Measurements from ENCODE around the gene FHL3.

Gene FHL3

GRCh38 chr1:38027201-38028104 is 22.1 kb upstream of the FHL3 start:
- Histone ChIP-seq H3K9ac (ENCODE audit: low read depth, low read length) (no peak overlapping the region), H3K36me3 (ENCODE audit: insufficient read depth, low read length) (peaks cover 12% of the 10 kb centered on the region), H3K9me3 (ENCODE audit: control insufficient read depth, insufficient read depth, low read length) (no peaks in the 10 kb centered on the region), H3K4me1 (ENCODE audit: insufficient read depth, low read length) (peaks cover 35% of the 10 kb centered on the region)

GRCh38 chr1:38026592-38027200 is 21.4 kb upstream of the FHL3 start:
- H3K4me1 ChIP-seq (ENCODE audit: insufficient read depth, low read length), result peaks cover 35% of the 10 kb centered on the region

GRCh38 chr1:38025664-38026063 is 20.4 kb upstream of the FHL3 start:
- H3K4me1 ChIP-seq (ENCODE audit: insufficient read depth, low read length), result peaks cover 34% of the 10 kb centered on the region
- no peaks in the 10 kb centered on the region for H3K9me3 ChIP-seq (ENCODE audit: control insufficient read depth, insufficient read depth, low read length)
- H3K36me3 ChIP-seq (ENCODE audit: insufficient read depth, low read length), result peaks cover 20% of the 10 kb centered on the region
- H3K9ac ChIP-seq (ENCODE audit: low read depth, low read length), result no peak overlapping the region

More at GRCh38 chr1:38026592-38027200, 21.4 kb upstream of the FHL3 start:
- H3K9me3 ChIP-seq (ENCODE audit: control insufficient read depth, insufficient read depth, low read length), result no peaks in the 10 kb centered on the region
- peaks cover 17% of the 10 kb centered on the region for H3K36me3 ChIP-seq (ENCODE audit: insufficient read depth, low read length)
- H3K9ac ChIP-seq (ENCODE audit: low read depth, low read length), result no peak overlapping the region

GRCh38 chr1:38025233-38025632 is 19.9 kb upstream of the FHL3 start:
- Histone ChIP-seq H3K9ac (ENCODE audit: low read depth, low read length) (no peak overlapping the region), H3K9me3 (ENCODE audit: control insufficient read depth, insufficient read depth, low read length) (no peaks in the 10 kb centered on the region), H3K36me3 (ENCODE audit: insufficient read depth, low read length) (peaks cover 25% of the 10 kb centered on the region), H3K4me1 (ENCODE audit: insufficient read depth, low read length) (peaks cover 29% of the 10 kb centered on the region)

GRCh38 chr1:38022810-38023209 is 17.5 kb upstream of the FHL3 start:
- Histone ChIP-seq H3K9ac (ENCODE audit: low read depth, low read length) (no peak overlapping the region), H3K36me3 (ENCODE audit: insufficient read depth, low read length) (peaks cover 25% of the 10 kb centered on the region), H3K4me1 (ENCODE audit: insufficient read depth, low read length) (peaks cover 11% of the 10 kb centered on the region), H3K9me3 (ENCODE audit: control insufficient read depth, insufficient read depth, low read length) (no peaks in the 10 kb centered on the region)

- H3K9ac ChIP-seq (ENCODE audit: low read depth, low read length), result no peak overlapping the region
- H3K36me3 ChIP-seq (ENCODE audit: insufficient read depth, low read length), result peaks cover 25% of the 10 kb centered on the region
- H3K4me1 ChIP-seq (ENCODE audit: insufficient read depth, low read length), result peaks cover 3% of the 10 kb centered on the region; the same call in 1 of the 2 replicates
- H3K9me3 ChIP-seq (ENCODE audit: control insufficient read depth, insufficient read depth, low read length), result no peaks in the 10 kb centered on the region
Observed at GRCh38 chr1:38021969-38022368, 16.7 kb upstream of the FHL3 start.

- peaks cover 25% of the 10 kb centered on the region for H3K36me3 ChIP-seq (ENCODE audit: insufficient read depth, low read length)
- no peaks in the 10 kb centered on the region for H3K4me1 ChIP-seq (ENCODE audit: insufficient read depth, low read length)
- H3K9ac ChIP-seq (ENCODE audit: low read depth, low read length), result no peak overlapping the region
Observed at GRCh38 chr1:38020396-38020795, 15.1 kb upstream of the FHL3 start.

GRCh38 chr1:38018864-38019343 is 13.6 kb upstream of the FHL3 start:
- no peak overlapping the region for H3K9ac ChIP-seq (ENCODE audit: low read depth, low read length)
- no peaks in the 10 kb centered on the region for H3K4me1 ChIP-seq (ENCODE audit: insufficient read depth, low read length)
- H3K9me3 ChIP-seq (ENCODE audit: control insufficient read depth, insufficient read depth, low read length), result no peaks in the 10 kb centered on the region
- H3K36me3 ChIP-seq (ENCODE audit: insufficient read depth, low read length), result peaks cover 18% of the 10 kb centered on the region

More at GRCh38 chr1:38020396-38020795, 15.1 kb upstream of the FHL3 start:
- H3K9me3 ChIP-seq (ENCODE audit: control insufficient read depth, insufficient read depth, low read length), result no peaks in the 10 kb centered on the region

- H3K36me3 ChIP-seq (ENCODE audit: insufficient read depth, low read length), result peaks cover 6% of the 10 kb centered on the region
- H3K9me3 ChIP-seq (ENCODE audit: control insufficient read depth, insufficient read depth, low read length), result no peaks in the 10 kb centered on the region
- H3K4me1 ChIP-seq (ENCODE audit: insufficient read depth, low read length), result no peaks in the 10 kb centered on the region
- H3K9ac ChIP-seq (ENCODE audit: low read depth, low read length), result no peak overlapping the region
Observed at GRCh38 chr1:38015978-38016725, 10.8 kb upstream of the FHL3 start.

- Histone ChIP-seq H3K9me3 (ENCODE audit: control insufficient read depth, insufficient read depth, low read length) (no peaks in the 10 kb centered on the region), H3K4me1 (ENCODE audit: insufficient read depth, low read length) (no peaks in the 10 kb centered on the region), H3K36me3 (ENCODE audit: insufficient read depth, low read length) (no peaks in the 10 kb centered on the region; the same call in 1 of the 2 replicates), H3K9ac (ENCODE audit: low read depth, low read length) (no peak overlapping the region)
Observed at GRCh38 chr1:38014724-38015424, 9.6 kb upstream of the FHL3 start.

- Histone ChIP-seq H3K9ac (ENCODE audit: low read depth, low read length) (no peak overlapping the region), H3K9me3 (ENCODE audit: control insufficient read depth, insufficient read depth, low read length) (no peaks in the 10 kb centered on the region), H3K4me1 (ENCODE audit: insufficient read depth, low read length) (peaks cover 3% of the 10 kb centered on the region; the same call in 1 of the 2 replicates), H3K36me3 (ENCODE audit: insufficient read depth, low read length) (no peaks in the 10 kb centered on the region; the same call in 1 of the 2 replicates)
Observed at GRCh38 chr1:38014171-38014570, 8.9 kb upstream of the FHL3 start.

GRCh38 chr1:38013227-38013622 is 7.9 kb upstream of the FHL3 start:
- H3K4me1 ChIP-seq (ENCODE audit: insufficient read depth, low read length), result peaks cover 8% of the 10 kb centered on the region; the same call in 1 of the 2 replicates
- no peaks in the 10 kb centered on the region for H3K9me3 ChIP-seq (ENCODE audit: control insufficient read depth, insufficient read depth, low read length)
- H3K9ac ChIP-seq (ENCODE audit: low read depth, low read length), result peak overlapping the region; percentile 67
- no peaks in the 10 kb centered on the region; the same call in 1 of the 2 replicates for H3K36me3 ChIP-seq (ENCODE audit: insufficient read depth, low read length)

- Histone ChIP-seq H3K9ac (ENCODE audit: low read depth, low read length) (peak within 1 kb of the TSS; percentile 67), H3K4me1 (ENCODE audit: insufficient read depth, low read length) (peaks cover 8% of the 10 kb centered on the region; the same call in 1 of the 2 replicates), H3K9me3 (ENCODE audit: control insufficient read depth, insufficient read depth, low read length) (no peaks in the 10 kb centered on the region), H3K36me3 (ENCODE audit: insufficient read depth, low read length) (no peaks in the 10 kb centered on the region; the same call in 1 of the 2 replicates)
Observed at GRCh38 chr1:38012363-38013226, 7.3 kb upstream of the FHL3 start, which contains the start of gene UTP11. TSS of gene UTP11 (plus strand) at chr1:38012734. CDS start at chr1:38012803, 69 bp downstream.
